Heart left ventricle (tissue), 16 donors: ENCODE measurements around the gene ZNRF2. TPM values are rescaled to one million over a fixed set of nuclear protein-coding genes. Genes with fewer than 3 reads are reported as not detected.

Experiments
- ATAC-seq, 4 donors: fragments of 200-7000 bp; cut with Tn5 transposase; one replicate each; pipeline ENCODE4 v1.9.1; 2020 to 2022; ENCODE audit warnings: moderate library complexity in 4 of 4, mild to moderate bottlenecking in 3 of 4, moderate number of reproducible peaks in 1 of 4
- DNase-seq, 5 donors: peaks; one replicate each; pipeline ENCODE4 v3.0.0-alpha.2; 2020
- H3K27ac ChIP-seq, 12 donors: fragments of 200-600 bp; sonication (generic) in 4 of 12; one replicate each; pipeline versions ENCODE4 v1.5.0 to v1.8.0; 2016 to 2022; ENCODE audit warnings: mild to moderate bottlenecking in 2 of 12
- H3K27me3 ChIP-seq, 9 donors: fragments of 200-600 bp; sonication (generic) in 2 of 9; one replicate each; pipeline versions ENCODE4 v1.5.1 to v1.8.0; 2016 to 2022; ENCODE audit warnings: mild to moderate bottlenecking in 3 of 9
- H3K36me3 ChIP-seq, 9 donors: fragments of 200-600 bp; sonication (generic) in 2 of 9; one replicate each; pipeline versions ENCODE4 v1.5.0 to v1.8.0; 2018 to 2022; ENCODE audit warnings: mild to moderate bottlenecking in 2 of 9
- H3K4me1 ChIP-seq, 12 donors: fragments of 200-600 bp; sonication (generic) in 4 of 12; one replicate each; pipeline versions ENCODE4 v1.5.0 to v1.8.0; 2016 to 2022; ENCODE audit warnings: mild to moderate bottlenecking in 3 of 12
- H3K4me3 ChIP-seq, 12 donors: fragments of 200-600 bp; sonication (generic) in 4 of 12; one replicate each; pipeline versions ENCODE4 v1.5.0 to v1.8.0; 2017 to 2022; ENCODE audit warnings: mild to moderate bottlenecking in 9 of 12, moderate library complexity in 4 of 12
- H3K9me3 ChIP-seq, 12 donors: fragments of 200-600 bp; sonication (generic) in 4 of 12; one replicate each; pipeline versions ENCODE4 v1.5.0 to v1.8.0; 2016 to 2022; ENCODE audit warnings: mild to moderate bottlenecking in 1 of 12
- CTCF ChIP-seq, 12 donors: fragments of 200-600 bp; sonication (generic) in 4 of 12; IDR thresholded peaks; one replicate each; pipeline versions ENCODE4 v1.5.0 to v1.8.0; 2018 to 2022; ENCODE audit warnings: antibody characterized with exemption in 12 of 12, mild to moderate bottlenecking in 5 of 12
- POLR2A ChIP-seq, 2 donors: fragments of 450-650 bp; IDR thresholded peaks; one replicate each; pipeline ENCODE4 v1.6.1; 2017; ENCODE audit warnings: antibody characterized with exemption in 2 of 2, mild to moderate bottlenecking in 2 of 2, moderate library complexity in 2 of 2
- WGBS, 4 donors: extraction: QIAGEN DNeasy Blood & Tissue Kit in 2 of 4; methylation state at CpG; one replicate each; pipeline versions ENCODE4 v1.1.5 to v1.1.7; 2013 to 2018; 5-methylcytosine and 5-hydroxymethylcytosine counted together
- intact Hi-C, 10 donors: fragments of 100-400 bp; cut with DNase I; formaldehyde crosslinking; loops; one replicate each; pipeline versions ENCODE4 v1.11.1 to v1.14.2; 2022
- polyA plus RNA-seq, 2 donors: library from polyadenylated mRNA; stranded (reverse); fragments of 200-250 nt; gene quantifications; one replicate each; pipeline ENCODE4 v1.2.3, GENCODE V29; 2013
- total RNA-seq, 9 donors: library from RNA; depleted of rRNA in 2 of 9; stranded (reverse); fragments of >200 nt in 2 of 9; fragmentation: NEBNext Ultra II Directional in 3 of 9; extraction: Animal tissue kit (Norgen Biotek cat#: 25700) in 3 of 9; gene quantifications; one replicate each; pipeline versions ENCODE4 v1.1.0 to v1.2.4, GENCODE V29; 2016 to 2023
- donor health status: ischemic (EF 13 %, LVEDD 7.1; RV severe dilation, severe dysfunction).
- donor health status: healthy with polysubstance abuse.
- donor health status: DM: no; HTN: yes; CAD: no.
- donor health status: DM: no; HTN: no; CAD: no.
- donor health status: ischemic (EF 25% LVEDD 6.9; RV normal size, moderate dysfunction).
- donor health status: ischemic (EF 25% LVEDD 5.7; RV mildly dilated, moderate dysfunction).
- donor health status: healthy.
- donor health status: DM: yes; HTN: yes; CAD: no.
- donor health status: ischemic (EF 35%, LVEDD 5.7; RV mildly dilated, moderate dysfunction).
- donor health status: nonischemic (EF 11% LVEDD 7.7; RV severe dilation, severe dysfunction).
- donor health status: DM: yes; HTN: yes; CAD: no.
- donor health status: PGD.
- donor health status: ischemic (EF 29% LVEDD 5.4; RV normal size, mild dysfunction).
- donor health status: nonischemic (EF 23%, LVEDD 6.1; RV moderate dilation, normal function).

The ZNRF2 gene
- total and polyA plus RNA-seq, 11 donors: 2.7 to 15.2 (median 10.4) TPM

GRCh38 chr7:30367561-30367960 lies 83.2 kb downstream of the ZNRF2 start:
- H3K27me3 ChIP-seq: no peaks in the 10 kb centered on the region
- intact Hi-C loops: no loop called here
- H3K36me3 ChIP-seq: peaks cover 0 to 11% (median 0%) of the 10 kb centered on the region in 9 donors
- DNase-seq (no peak), ATAC-seq (no peak)
- H3K4me1 ChIP-seq: peaks cover 0 to 5% (median 0%) of the 10 kb centered on the region in 12 donors
- WGBS, 4 donors: 87 to 92% (median 90%) methylated on average over 2 of the region's 2 CpGs
- no peak overlapping the region for H3K27ac ChIP-seq
- H3K9me3 ChIP-seq: no peaks in the 10 kb centered on the region
- no peak for TF ChIP-seq POLR2A (IDR thresholded peaks at IDR 0.05)
- no peak for TF ChIP-seq CTCF (IDR thresholded peaks at IDR 0.05)
- no peak overlapping the region for H3K4me3 ChIP-seq

- Histone ChIP-seq H3K4me1 (peaks cover 0 to 5% (median 0%) of the 10 kb centered on the region in 12 donors), H3K27ac (no peak overlapping the region), H3K36me3 (peaks cover 0 to 11% (median 0%) of the 10 kb centered on the region in 9 donors), H3K4me3 (no peak overlapping the region), H3K9me3 (no peaks in the 10 kb centered on the region), H3K27me3 (no peaks in the 10 kb centered on the region)
- DNase-seq (no peak), ATAC-seq (no peak)
- TF ChIP-seq POLR2A (IDR thresholded peaks at IDR 0.05) (no peak), CTCF (IDR thresholded peaks at IDR 0.05) (no peak)
- intact Hi-C loops: no loop called here
Observed at GRCh38 chr7:30369879-30370278, 85.5 kb downstream of the ZNRF2 start.

GRCh38 chr7:30371321-30371720 lies 86.9 kb downstream of the ZNRF2 start:
- TF ChIP-seq CTCF (IDR thresholded peaks at IDR 0.05) (no peak), POLR2A (IDR thresholded peaks at IDR 0.05) (no peak)
- no peaks in the 10 kb centered on the region for H3K27me3 ChIP-seq
- WGBS, 4 donors: 97 to 99% (median 98%) methylated on average over 5 of the region's 5 CpGs
- H3K9me3 ChIP-seq: no peaks in the 10 kb centered on the region
- H3K36me3 ChIP-seq: peaks cover 0 to 11% (median 0%) of the 10 kb centered on the region in 9 donors
- peaks cover 0 to 5% (median 0%) of the 10 kb centered on the region in 12 donors for H3K4me1 ChIP-seq
- no peak for DNase-seq
- intact Hi-C loops: no loop called here
- H3K4me3 ChIP-seq: no peak overlapping the region
- no peak for ATAC-seq
- H3K27ac ChIP-seq: no peak overlapping the region

GRCh38 chr7:30378275-30378674 lies 93.9 kb downstream of the ZNRF2 start:
- Histone ChIP-seq H3K4me1 (no peaks in the 10 kb centered on the region), H3K9me3 (peaks cover 0 to 18% (median 9%) of the 10 kb centered on the region in 12 donors), H3K27ac (no peak overlapping the region), H3K27me3 (no peaks in the 10 kb centered on the region), H3K4me3 (no peak overlapping the region), H3K36me3 (no peaks in the 10 kb centered on the region)
- WGBS, 4 donors: 79 to 90% (median 86%) methylated on average over 1 of the region's 1 CpG
- no peak for TF ChIP-seq CTCF (IDR thresholded peaks at IDR 0.05)
- TF ChIP-seq POLR2A (IDR thresholded peaks at IDR 0.05): no peak
- ATAC-seq (no peak), DNase-seq (no peak)
- intact Hi-C loops: no loop called here
